NT2/D1 (cell line): Measurements from ENCODE around the gene SRP68.

Source experiments
- DNase-seq: peaks from one replicate; pipeline ENCODE4 v3.0.0-alpha.2; 2011; ENCODE audit warnings: low read depth, low spot score
- H3K27me3 ChIP-seq: 2 replicates; pipeline ENCODE4 v1.6.0; 2011; ENCODE audit warnings: mild to moderate bottlenecking; ENCODE audit not compliant: insufficient read length, insufficient read depth
- H3K36me3 ChIP-seq: 2 replicates; pipeline ENCODE4 v1.6.1; 2011; ENCODE audit warnings: mild to moderate bottlenecking, low read length, mixed read lengths; ENCODE audit not compliant: insufficient read depth, insufficient read length
- H3K4me1 ChIP-seq: 2 replicates; pipeline ENCODE4 v1.5.1; 2011; ENCODE audit not compliant: insufficient read depth, insufficient read length
- H3K4me3 ChIP-seq: 2 replicates; pipeline ENCODE4 v1.5.1; 2011; ENCODE audit warnings: low read depth; ENCODE audit not compliant: insufficient read length
- H3K9ac ChIP-seq: 2 replicates; pipeline ENCODE4 v1.6.0; 2011; ENCODE audit warnings: low read depth; ENCODE audit not compliant: insufficient read length
- H3K9me3 ChIP-seq: 2 replicates; pipeline ENCODE4 v1.5.1; 2011; ENCODE audit warnings: mild to moderate bottlenecking, low read length; ENCODE audit not compliant: insufficient read depth
- SUZ12 ChIP-seq: IDR thresholded peaks from 2 replicates; pipeline ENCODE4 v1.6.1; 2011; ENCODE audit not compliant: insufficient read length, insufficient read depth; ENCODE audit errors: extremely low read depth
- YY1 ChIP-seq: IDR thresholded peaks from 2 replicates; pipeline ENCODE4 v1.6.1; 2011; ENCODE audit not compliant: insufficient read length, insufficient read depth
- ZNF274 ChIP-seq: IDR thresholded peaks from 2 replicates; pipeline ENCODE4 v1.6.1; 2011; ENCODE audit warnings: mild to moderate bottlenecking, low read depth, low read length

Gene SRP68

GRCh38 chr17:76106703-76107102 is 34.4 kb upstream of the SRP68 start:
- Histone ChIP-seq H3K9ac (no peak overlapping the region), H3K27me3 (no peaks in the 10 kb centered on the region), H3K4me3 (no peak overlapping the region), H3K9me3 (no peaks in the 10 kb centered on the region), H3K36me3 (peaks cover 12% of the 10 kb centered on the region), H3K4me1 (peaks cover 7% of the 10 kb centered on the region)
- no peak for TF ChIP-seq YY1
- no peak for TF ChIP-seq ZNF274
- no peak for TF ChIP-seq SUZ12
- DNase-seq, result no peak

- Histone ChIP-seq H3K36me3 (peaks cover 31% of the 10 kb centered on the region), H3K4me1 (peaks cover 7% of the 10 kb centered on the region), H3K9ac (peak overlapping the region; percentile 44), H3K4me3 (no peak overlapping the region), H3K9me3 (no peaks in the 10 kb centered on the region), H3K27me3 (no peaks in the 10 kb centered on the region)
- no peak for DNase-seq
- TF ChIP-seq SUZ12, result no peak
- no peak for TF ChIP-seq YY1
- TF ChIP-seq ZNF274, result no peak
Measured at GRCh38 chr17:76104896-76105231, 32.5 kb upstream of the SRP68 start.

- TF ChIP-seq ZNF274 (no peak), YY1 (no peak), SUZ12 (no peak)
- peak overlapping the region; percentile 71 for H3K4me3 ChIP-seq
- H3K4me1 ChIP-seq, result peaks cover 7% of the 10 kb centered on the region
- no peak for DNase-seq
- peaks cover 36% of the 10 kb centered on the region for H3K36me3 ChIP-seq
- no peaks in the 10 kb centered on the region for H3K9me3 ChIP-seq
- H3K27me3 ChIP-seq, result no peaks in the 10 kb centered on the region
- peak overlapping the region; percentile 97 for H3K9ac ChIP-seq
Measured at GRCh38 chr17:76104140-76104895, 32.0 kb upstream of the SRP68 start.

- Histone ChIP-seq H3K4me3 (peak within 1 kb of the TSS; percentile 71), H3K9ac (peak within 1 kb of the TSS; percentile 97), H3K4me1 (peaks cover 7% of the 10 kb centered on the region), H3K36me3 (peaks cover 37% of the 10 kb centered on the region), H3K9me3 (no peaks in the 10 kb centered on the region), H3K27me3 (no peaks in the 10 kb centered on the region)
- TF ChIP-seq SUZ12, result no peak
- TF ChIP-seq YY1, result peak; percentile 90
- DNase-seq, result peak; percentile 85
Measured at GRCh38 chr17:76103274-76104139, 31.2 kb upstream of the SRP68 start, which contains the start of gene EXOC7. Gene EXOC7 (minus strand): TSS chr17:76103787. CDS start chr17:76103692, 95 bp downstream.

- Histone ChIP-seq H3K27me3 (no peaks in the 10 kb centered on the region), H3K9me3 (no peaks in the 10 kb centered on the region), H3K4me1 (peaks cover 7% of the 10 kb centered on the region), H3K9ac (peak overlapping the region; percentile 97), H3K36me3 (peaks cover 40% of the 10 kb centered on the region), H3K4me3 (peak overlapping the region; percentile 71)
- no peak for TF ChIP-seq SUZ12
- no peak for TF ChIP-seq YY1
- no peak for TF ChIP-seq ZNF274
- no peak for DNase-seq
Measured at GRCh38 chr17:76102944-76103273, 30.6 kb upstream of the SRP68 start.

GRCh38 chr17:76097716-76098295 is 25.5 kb upstream of the SRP68 start:
- Histone ChIP-seq H3K4me3 (no peak overlapping the region), H3K27me3 (no peaks in the 10 kb centered on the region), H3K36me3 (peaks cover 82% of the 10 kb centered on the region), H3K9ac (no peak overlapping the region), H3K4me1 (no peaks in the 10 kb centered on the region), H3K9me3 (no peaks in the 10 kb centered on the region)
- DNase-seq, result no peak
- no peak for TF ChIP-seq ZNF274
- no peak for TF ChIP-seq YY1
- TF ChIP-seq SUZ12, result no peak

- no peak for DNase-seq
- no peaks in the 10 kb centered on the region for H3K9me3 ChIP-seq
- H3K27me3 ChIP-seq, result no peaks in the 10 kb centered on the region
- H3K9ac ChIP-seq, result no peak overlapping the region
- H3K4me3 ChIP-seq, result no peak overlapping the region
- no peaks in the 10 kb centered on the region for H3K4me1 ChIP-seq
- TF ChIP-seq YY1 (no peak), SUZ12 (no peak), ZNF274 (no peak)
- peaks cover 79% of the 10 kb centered on the region for H3K36me3 ChIP-seq
Measured at GRCh38 chr17:76095943-76096342, 23.6 kb upstream of the SRP68 start.
